A549 (cell line): ENCODE results near the gene ANKRD24. TPM values are rescaled to one million over a fixed set of nuclear protein-coding genes. Genes with fewer than 3 reads are reported as not detected.

Experiments
- CBX2 ChIP-seq: fragments of 200-600 bp; sonication (generic); IDR thresholded peaks from 2 replicates; pipeline ENCODE4 v1.6.1; 2016; ENCODE audit warnings: low read depth, mild to moderate bottlenecking, borderline replicate concordance
- EHMT2 ChIP-seq: fragments of 200-600 bp; sonication (generic); IDR thresholded peaks from 2 replicates; pipeline ENCODE4 v1.6.1; 2016; ENCODE audit warnings: antibody characterized with exemption, low read depth, mild to moderate bottlenecking, moderate library complexity
- ESRRA ChIP-seq: fragments of 150-350 bp; IDR thresholded peaks from 2 replicates; pipeline ENCODE4 v1.6.1; 2014; ENCODE audit warnings: mild to moderate bottlenecking, low read length, borderline replicate concordance
- FOSB ChIP-seq: fragments of 250-450 bp; sonication (Bioruptor Pico); IDR thresholded peaks from 2 replicates; pipeline ENCODE4 v1.5.0; 2020; ENCODE audit warnings: mild to moderate bottlenecking, moderate library complexity
- FOXS1 ChIP-seq: fragments of 250-450 bp; sonication (Bioruptor Pico); IDR thresholded peaks from 2 replicates; pipeline ENCODE4 v1.5.0; 2020; ENCODE audit warnings: mild to moderate bottlenecking, moderate library complexity
- HDAC2 ChIP-seq: fragments of 200-600 bp; sonication (generic); IDR thresholded peaks from 2 replicates; pipeline ENCODE4 v1.6.1; 2016
- HEYL ChIP-seq: fragments of 250-450 bp; sonication (Bioruptor Pico); IDR thresholded peaks from 2 replicates; pipeline ENCODE4 v1.8.0; 2021; ENCODE audit warnings: mild to moderate bottlenecking, moderate library complexity
- HOXA7 ChIP-seq: fragments of 250-450 bp; sonication (Bioruptor Pico); IDR thresholded peaks from 2 replicates; pipeline ENCODE4 v1.5.0; 2020; ENCODE audit warnings: mild to moderate bottlenecking, moderate library complexity
- HOXB5 ChIP-seq: fragments of 250-450 bp; sonication (Bioruptor Pico); IDR thresholded peaks from 2 replicates; pipeline ENCODE4 v1.5.0; 2020; ENCODE audit warnings: mild to moderate bottlenecking, moderate library complexity
- MAFK ChIP-seq: fragments of 450-650 bp; IDR thresholded peaks from 2 replicates; pipeline ENCODE4 v1.6.1; 2014; ENCODE audit not compliant: partially characterized antibody
- MYC ChIP-seq: IDR thresholded peaks from 2 replicates; pipeline ENCODE4 v1.6.1; 2012; ENCODE audit warnings: mild to moderate bottlenecking, inconsistent platforms, low read length, improper control_type of control experiment, borderline replicate concordance
- RAD21 ChIP-seq, 2 experiments: fragments of >200 bp in 1 of 2; sonication (Bioruptor Twin) in 1 of 2; formaldehyde crosslinking in 1 of 2; IDR thresholded peaks in 1 of 2; conservative IDR thresholded peaks in 1 of 2; 2 replicates in 1 of 2; 3 replicates in 1 of 2; pipeline ENCODE4 v1.6.1; 2012 to 2018; ENCODE audit warnings: inconsistent platforms in 1 of 2
- RNF2 ChIP-seq: fragments of 200-600 bp; sonication (generic); IDR thresholded peaks from 2 replicates; pipeline ENCODE4 v1.6.1; 2016; ENCODE audit warnings: low read depth, mild to moderate bottlenecking, antibody characterized with exemption, moderate library complexity, borderline replicate concordance
- TP53 ChIP-seq: fragments of 250-450 bp; sonication (Bioruptor Pico); IDR thresholded peaks from 2 replicates; pipeline ENCODE4 v1.5.0; 2021; ENCODE audit warnings: mild to moderate bottlenecking, moderate library complexity
- ZC3H11A ChIP-seq: fragments of 450-650 bp; IDR thresholded peaks from 2 replicates; pipeline ENCODE4 v1.6.1; 2014; ENCODE audit warnings: antibody characterized with exemption, mild to moderate bottlenecking
- ZNF302 ChIP-seq: fragments of 250-450 bp; sonication (Bioruptor Pico); IDR thresholded peaks from 2 replicates; pipeline ENCODE4 v1.9.0; 2021; ENCODE audit warnings: inconsistent platforms, mild to moderate bottlenecking, moderate library complexity
- ZSCAN20 ChIP-seq: fragments of 250-450 bp; sonication (Bioruptor Pico); IDR thresholded peaks from 2 replicates; pipeline ENCODE4 v1.8.0; 2022; ENCODE audit warnings: mild to moderate bottlenecking, moderate library complexity
- polyA plus RNA-seq, 4 experiments: library from polyadenylated mRNA; depleted of rRNA in 3 of 4; stranded (reverse); fragments of >200 nt; fragmentation: RNase III in 1 of 4; extraction: RNeasy Plus Mini Kit Qiagen cat#74134 plus additional on column Dnase treatment in 1 of 4; gene quantifications; 2 replicates in 3 of 4; 3 replicates in 1 of 4; pipeline ENCODE4 v1.2.3, GENCODE V29; 2011 to 2017
- TF ChIP-seq, protein P1 (sequence below): fragments of 250-450 bp; sonication (Bioruptor Pico); IDR thresholded peaks from 2 replicates; pipeline ENCODE4 v1.5.0; 2021; ENCODE audit warnings: mild to moderate bottlenecking, moderate library complexity, borderline replicate concordance
- TF ChIP-seq, protein P2 (sequence below): fragments of >200 bp; sonication (Bioruptor Twin); formaldehyde crosslinking; IDR thresholded peaks from 2 replicates; pipeline ENCODE4 v1.6.1; 2016
- TF ChIP-seq, protein P3 (sequence below): fragments of >200 bp; sonication (Bioruptor Twin); formaldehyde crosslinking; IDR thresholded peaks from 3 replicates; pipeline ENCODE4 v1.5.1; 2016
- TF ChIP-seq, protein P4 (sequence below): IDR thresholded peaks from 2 replicates; pipeline ENCODE4 v1.6.1; 2012
- TF ChIP-seq, protein P5 (sequence below): fragments of 450-650 bp; IDR thresholded peaks from 2 replicates; pipeline ENCODE4 v1.6.1; 2014; ENCODE audit warnings: antibody characterized with exemption
- TF ChIP-seq, protein P6 (sequence below): IDR thresholded peaks from 2 replicates; pipeline ENCODE4 v1.6.1; 2012

Gene ANKRD24
- polyA plus RNA-seq, 2 of the 4 experiments (the other 2 are of a cell fraction): 0.28 to 0.36 TPM

DNA sequence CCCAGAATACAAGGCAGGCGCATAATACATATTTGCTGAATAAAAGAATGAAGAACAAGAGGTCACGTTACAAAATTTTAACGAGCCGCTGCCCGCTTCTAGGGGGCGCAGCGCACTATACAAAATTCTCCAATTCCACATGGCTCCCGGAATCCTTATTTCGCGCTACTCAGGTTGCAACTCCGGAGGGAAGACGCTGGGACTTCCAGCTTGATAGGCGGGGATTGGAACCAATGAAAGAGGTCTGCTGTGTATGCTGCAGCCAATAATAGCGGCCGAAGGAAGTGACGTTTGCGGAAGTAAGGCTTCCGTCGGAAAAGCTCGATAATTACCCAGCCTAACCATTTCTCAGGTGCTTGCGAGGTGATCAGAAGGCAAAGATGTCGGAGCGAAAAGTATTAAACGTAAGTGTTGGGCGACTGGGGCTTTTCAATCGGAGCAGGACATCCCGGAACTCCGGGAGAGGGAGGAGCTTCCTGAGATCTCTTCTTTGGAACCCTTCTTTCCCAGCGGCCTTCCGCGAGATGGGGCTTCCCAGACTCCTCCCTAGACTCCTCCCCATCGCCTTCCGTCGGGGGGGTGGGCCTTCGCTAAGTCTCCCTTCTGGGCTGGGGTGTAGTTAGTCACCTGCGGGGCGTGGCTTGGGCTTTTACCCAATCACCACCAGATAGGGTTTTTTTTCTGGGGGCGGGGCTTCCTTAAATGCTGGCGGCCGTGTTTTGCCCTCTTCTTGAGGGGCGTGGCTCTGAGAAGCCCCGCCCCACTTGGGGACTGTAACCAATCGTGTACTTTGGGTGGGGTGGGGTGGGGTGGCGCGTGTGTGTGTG is 64.5 kb downstream of the ANKRD24 start, which contains the start of gene YJU2 (continued):
- TF ChIP-seq, protein P1, sequence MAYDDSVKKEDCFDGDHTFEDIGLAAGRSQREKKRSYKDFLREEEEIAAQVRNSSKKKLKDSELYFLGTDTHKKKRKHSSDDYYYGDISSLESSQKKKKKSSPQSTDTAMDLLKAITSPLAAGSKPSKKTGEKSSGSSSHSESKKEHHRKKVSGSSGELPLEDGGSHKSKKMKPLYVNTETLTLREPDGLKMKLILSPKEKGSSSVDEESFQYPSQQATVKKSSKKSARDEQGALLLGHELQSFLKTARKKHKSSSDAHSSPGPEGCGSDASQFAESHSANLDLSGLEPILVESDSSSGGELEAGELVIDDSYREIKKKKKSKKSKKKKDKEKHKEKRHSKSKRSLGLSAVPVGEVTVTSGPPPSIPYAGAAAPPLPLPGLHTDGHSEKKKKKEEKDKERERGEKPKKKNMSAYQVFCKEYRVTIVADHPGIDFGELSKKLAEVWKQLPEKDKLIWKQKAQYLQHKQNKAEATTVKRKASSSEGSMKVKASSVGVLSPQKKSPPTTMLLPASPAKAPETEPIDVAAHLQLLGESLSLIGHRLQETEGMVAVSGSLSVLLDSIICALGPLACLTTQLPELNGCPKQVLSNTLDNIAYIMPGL (CRISPR knock-in tag): peak; percentile 74; the same call in 1 of the 2 replicates
- TF ChIP-seq, protein P2, sequence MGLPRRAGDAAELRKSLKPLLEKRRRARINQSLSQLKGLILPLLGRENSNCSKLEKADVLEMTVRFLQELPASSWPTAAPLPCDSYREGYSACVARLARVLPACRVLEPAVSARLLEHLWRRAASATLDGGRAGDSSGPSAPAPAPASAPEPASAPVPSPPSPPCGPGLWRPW: no peak
- TF ChIP-seq MYC (peak; percentile 96), HOXA7 (no peak), ESRRA (no peak), ZNF302 (CRISPR knock-in tag) (no peak), ZSCAN20 (CRISPR knock-in tag) (no peak), ZC3H11A (no peak), HOXB5 (no peak), HDAC2 (no peak), MAFK (no peak), TP53 (CRISPR knock-in tag) (peak; percentile 49; the same call in 1 of the 2 replicates), FOXS1 (no peak), CBX2 (no peak), RNF2 (no peak), HEYL (no peak), FOSB (CRISPR knock-in tag) (no peak), RAD21 (conservative IDR thresholded peaks at IDR 0.05 in 1 of 2, IDR thresholded peaks at IDR 0.05 in 1 of 2) (peak; percentile 25; a peak in 3 of 5 replicates), EHMT2 (no peak)
- TF ChIP-seq, protein P3, sequence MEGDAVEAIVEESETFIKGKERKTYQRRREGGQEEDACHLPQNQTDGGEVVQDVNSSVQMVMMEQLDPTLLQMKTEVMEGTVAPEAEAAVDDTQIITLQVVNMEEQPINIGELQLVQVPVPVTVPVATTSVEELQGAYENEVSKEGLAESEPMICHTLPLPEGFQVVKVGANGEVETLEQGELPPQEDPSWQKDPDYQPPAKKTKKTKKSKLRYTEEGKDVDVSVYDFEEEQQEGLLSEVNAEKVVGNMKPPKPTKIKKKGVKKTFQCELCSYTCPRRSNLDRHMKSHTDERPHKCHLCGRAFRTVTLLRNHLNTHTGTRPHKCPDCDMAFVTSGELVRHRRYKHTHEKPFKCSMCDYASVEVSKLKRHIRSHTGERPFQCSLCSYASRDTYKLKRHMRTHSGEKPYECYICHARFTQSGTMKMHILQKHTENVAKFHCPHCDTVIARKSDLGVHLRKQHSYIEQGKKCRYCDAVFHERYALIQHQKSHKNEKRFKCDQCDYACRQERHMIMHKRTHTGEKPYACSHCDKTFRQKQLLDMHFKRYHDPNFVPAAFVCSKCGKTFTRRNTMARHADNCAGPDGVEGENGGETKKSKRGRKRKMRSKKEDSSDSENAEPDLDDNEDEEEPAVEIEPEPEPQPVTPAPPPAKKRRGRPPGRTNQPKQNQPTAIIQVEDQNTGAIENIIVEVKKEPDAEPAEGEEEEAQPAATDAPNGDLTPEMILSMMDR: peak; percentile 47
- TF ChIP-seq, protein P4, sequence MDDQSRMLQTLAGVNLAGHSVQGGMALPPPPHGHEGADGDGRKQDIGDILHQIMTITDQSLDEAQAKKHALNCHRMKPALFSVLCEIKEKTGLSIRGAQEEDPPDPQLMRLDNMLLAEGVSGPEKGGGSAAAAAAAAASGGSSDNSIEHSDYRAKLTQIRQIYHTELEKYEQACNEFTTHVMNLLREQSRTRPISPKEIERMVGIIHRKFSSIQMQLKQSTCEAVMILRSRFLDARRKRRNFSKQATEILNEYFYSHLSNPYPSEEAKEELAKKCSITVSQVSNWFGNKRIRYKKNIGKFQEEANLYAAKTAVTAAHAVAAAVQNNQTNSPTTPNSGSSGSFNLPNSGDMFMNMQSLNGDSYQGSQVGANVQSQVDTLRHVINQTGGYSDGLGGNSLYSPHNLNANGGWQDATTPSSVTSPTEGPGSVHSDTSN: peak; percentile 100
- TF ChIP-seq, protein P5, sequence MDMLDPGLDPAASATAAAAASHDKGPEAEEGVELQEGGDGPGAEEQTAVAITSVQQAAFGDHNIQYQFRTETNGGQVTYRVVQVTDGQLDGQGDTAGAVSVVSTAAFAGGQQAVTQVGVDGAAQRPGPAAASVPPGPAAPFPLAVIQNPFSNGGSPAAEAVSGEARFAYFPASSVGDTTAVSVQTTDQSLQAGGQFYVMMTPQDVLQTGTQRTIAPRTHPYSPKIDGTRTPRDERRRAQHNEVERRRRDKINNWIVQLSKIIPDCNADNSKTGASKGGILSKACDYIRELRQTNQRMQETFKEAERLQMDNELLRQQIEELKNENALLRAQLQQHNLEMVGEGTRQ: 0 out of 2 replicates have a peak, but pooled peaks have one; percentile 27
- TF ChIP-seq, protein P6, sequence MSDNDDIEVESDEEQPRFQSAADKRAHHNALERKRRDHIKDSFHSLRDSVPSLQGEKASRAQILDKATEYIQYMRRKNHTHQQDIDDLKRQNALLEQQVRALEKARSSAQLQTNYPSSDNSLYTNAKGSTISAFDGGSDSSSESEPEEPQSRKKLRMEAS: peak; percentile 97
- TF ChIP-seq, all 56 proteins: peak for 17
